ENCODE data around the gene BRD3.

BRD3 gene

DNA sequence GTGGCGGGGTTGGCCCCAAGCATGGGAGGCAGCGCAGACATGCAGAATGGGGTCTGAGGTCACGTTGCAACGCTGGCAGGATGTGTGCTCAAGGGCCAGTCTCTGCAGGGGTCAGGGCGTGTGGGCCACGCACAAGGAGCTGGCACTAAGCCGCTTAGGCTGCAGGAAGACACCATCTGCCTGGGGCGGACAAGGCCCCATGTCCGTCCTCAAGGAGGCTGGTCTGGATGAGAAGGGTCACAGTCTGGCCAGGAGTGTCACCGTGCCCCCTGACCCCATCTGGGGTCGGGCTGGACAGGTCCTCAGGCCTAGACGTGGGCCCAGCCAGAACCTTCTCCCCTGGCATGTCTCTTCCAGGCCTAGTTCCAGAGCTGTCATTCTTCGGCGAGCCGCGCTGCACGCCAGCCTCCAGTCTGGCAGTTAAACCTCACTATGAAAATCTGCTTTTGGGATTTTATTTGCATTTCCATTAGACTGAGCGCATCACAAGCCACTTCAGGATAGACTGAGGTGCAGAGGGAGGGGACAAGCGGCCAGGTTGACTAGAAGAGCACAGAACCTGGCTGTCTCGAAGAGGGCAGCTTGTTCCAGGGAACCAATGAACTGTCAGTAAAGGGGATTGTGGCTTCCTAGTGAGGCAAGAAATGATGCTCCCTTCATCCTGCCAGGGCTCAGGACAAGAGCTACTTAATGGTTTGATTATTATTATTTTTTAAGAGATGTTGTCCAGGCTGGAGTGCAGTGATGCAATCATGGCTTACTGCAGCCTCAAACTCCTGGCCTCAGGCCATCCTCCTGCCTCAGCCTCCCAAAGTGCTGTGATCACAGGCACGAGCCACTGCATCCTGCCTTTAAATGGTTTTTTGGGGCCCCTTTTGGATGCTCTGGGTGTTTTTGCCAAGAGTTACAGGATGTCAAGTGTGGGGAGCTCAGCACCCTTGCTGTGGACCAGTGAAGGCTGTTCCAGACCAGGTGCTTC lies 38.3 kb downstream of the BRD3 start:
- Mint-ChIP-seq H3K27ac (no peak overlapping the region), H3K4me3 (no peak overlapping the region), H3K4me1 (ENCODE audit: low read depth) (peaks cover 14% of the 10 kb centered on the region), H3K36me3 (ENCODE audit: low read depth) (peaks cover 58% of the 10 kb centered on the region), H3K27me3 (no peaks in the 10 kb centered on the region), H3K9me3 (no peaks in the 10 kb centered on the region)
- no peak for DNase-seq

- no peak overlapping the region for H3K4me3 Mint-ChIP-seq
- DNase-seq = no peak
- H3K9me3 Mint-ChIP-seq = no peaks in the 10 kb centered on the region
- H3K4me1 Mint-ChIP-seq (ENCODE audit: low read depth) = peaks cover 18% of the 10 kb centered on the region
- no peak overlapping the region for H3K27ac Mint-ChIP-seq
- H3K27me3 Mint-ChIP-seq = no peaks in the 10 kb centered on the region
- peaks cover 49% of the 10 kb centered on the region for H3K36me3 Mint-ChIP-seq (ENCODE audit: low read depth)
These were observed 39.1 kb downstream of the BRD3 start for GRCh38 chr9:134028575-134029247.

DNA sequence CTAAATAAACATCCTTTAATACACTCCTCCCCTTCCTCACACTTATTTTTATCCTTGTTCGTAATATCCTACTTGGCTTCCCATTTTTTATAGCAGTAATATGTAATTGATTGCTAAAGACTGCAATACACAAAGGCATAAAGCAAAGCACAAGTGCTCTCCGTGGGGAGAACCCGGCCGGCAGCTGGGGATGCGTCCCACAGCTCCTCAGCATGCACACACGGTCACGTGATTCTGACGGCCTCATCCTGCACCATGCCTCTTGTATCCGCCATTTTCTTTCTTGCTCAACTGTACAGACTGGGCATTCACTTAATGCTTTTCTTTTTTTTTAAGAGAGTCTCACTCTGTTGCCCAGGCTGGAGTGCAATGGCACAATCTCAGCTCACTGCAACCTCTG lies 39.8 kb downstream of the BRD3 start:
- DNase-seq = no peak
- Mint-ChIP-seq H3K9me3 (no peaks in the 10 kb centered on the region), H3K27me3 (no peaks in the 10 kb centered on the region), H3K36me3 (ENCODE audit: low read depth) (peaks cover 43% of the 10 kb centered on the region), H3K4me3 (peak overlapping the region; percentile 44), H3K27ac (no peak overlapping the region), H3K4me1 (ENCODE audit: low read depth) (peaks cover 18% of the 10 kb centered on the region)

- peaks cover 39% of the 10 kb centered on the region for H3K36me3 Mint-ChIP-seq (ENCODE audit: low read depth)
- H3K4me1 Mint-ChIP-seq (ENCODE audit: low read depth) = peaks cover 18% of the 10 kb centered on the region
- H3K9me3 Mint-ChIP-seq = no peaks in the 10 kb centered on the region
- no peak overlapping the region for H3K27ac Mint-ChIP-seq
- DNase-seq = no peak
- H3K27me3 Mint-ChIP-seq = no peaks in the 10 kb centered on the region
- peak overlapping the region; percentile 81 for H3K4me3 Mint-ChIP-seq
These were observed 40.3 kb downstream of the BRD3 start for GRCh38 chr9:134027561-134027960.

DNA sequence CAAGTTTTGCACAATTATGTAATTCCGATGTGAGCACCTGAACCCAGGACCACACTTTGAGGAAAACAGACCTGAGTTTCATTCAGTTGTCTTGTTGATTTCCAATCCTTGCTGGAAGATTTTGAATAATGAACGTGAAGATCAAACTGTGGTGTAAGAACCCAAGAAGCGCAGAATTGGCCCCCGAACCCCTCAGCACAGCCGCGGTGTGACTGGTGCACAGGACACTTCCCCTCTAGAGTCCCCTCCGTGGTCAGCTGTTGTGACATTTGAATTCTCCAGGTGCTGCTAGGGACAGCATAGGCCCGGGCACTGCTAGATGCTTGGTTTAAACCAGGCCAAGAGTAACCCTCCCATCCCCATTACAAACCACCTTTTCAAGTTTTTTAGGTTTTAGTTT lies 40.8 kb downstream of the BRD3 start:
- H3K4me1 Mint-ChIP-seq (ENCODE audit: low read depth) = peaks cover 18% of the 10 kb centered on the region
- no peaks in the 10 kb centered on the region for H3K9me3 Mint-ChIP-seq
- peak overlapping the region; percentile 81 for H3K4me3 Mint-ChIP-seq
- H3K27ac Mint-ChIP-seq = no peak overlapping the region
- peaks cover 36% of the 10 kb centered on the region for H3K36me3 Mint-ChIP-seq (ENCODE audit: low read depth)
- H3K27me3 Mint-ChIP-seq = no peaks in the 10 kb centered on the region
- DNase-seq = no peak

- DNase-seq = no peak
- Mint-ChIP-seq H3K36me3 (ENCODE audit: low read depth) (peaks cover 36% of the 10 kb centered on the region), H3K4me3 (peak overlapping the region; percentile 81), H3K4me1 (ENCODE audit: low read depth) (peaks cover 18% of the 10 kb centered on the region), H3K27me3 (no peaks in the 10 kb centered on the region), H3K9me3 (no peaks in the 10 kb centered on the region), H3K27ac (no peak overlapping the region)
These were observed 41.2 kb downstream of the BRD3 start for GRCh38 chr9:134026581-134026980.

DNA sequence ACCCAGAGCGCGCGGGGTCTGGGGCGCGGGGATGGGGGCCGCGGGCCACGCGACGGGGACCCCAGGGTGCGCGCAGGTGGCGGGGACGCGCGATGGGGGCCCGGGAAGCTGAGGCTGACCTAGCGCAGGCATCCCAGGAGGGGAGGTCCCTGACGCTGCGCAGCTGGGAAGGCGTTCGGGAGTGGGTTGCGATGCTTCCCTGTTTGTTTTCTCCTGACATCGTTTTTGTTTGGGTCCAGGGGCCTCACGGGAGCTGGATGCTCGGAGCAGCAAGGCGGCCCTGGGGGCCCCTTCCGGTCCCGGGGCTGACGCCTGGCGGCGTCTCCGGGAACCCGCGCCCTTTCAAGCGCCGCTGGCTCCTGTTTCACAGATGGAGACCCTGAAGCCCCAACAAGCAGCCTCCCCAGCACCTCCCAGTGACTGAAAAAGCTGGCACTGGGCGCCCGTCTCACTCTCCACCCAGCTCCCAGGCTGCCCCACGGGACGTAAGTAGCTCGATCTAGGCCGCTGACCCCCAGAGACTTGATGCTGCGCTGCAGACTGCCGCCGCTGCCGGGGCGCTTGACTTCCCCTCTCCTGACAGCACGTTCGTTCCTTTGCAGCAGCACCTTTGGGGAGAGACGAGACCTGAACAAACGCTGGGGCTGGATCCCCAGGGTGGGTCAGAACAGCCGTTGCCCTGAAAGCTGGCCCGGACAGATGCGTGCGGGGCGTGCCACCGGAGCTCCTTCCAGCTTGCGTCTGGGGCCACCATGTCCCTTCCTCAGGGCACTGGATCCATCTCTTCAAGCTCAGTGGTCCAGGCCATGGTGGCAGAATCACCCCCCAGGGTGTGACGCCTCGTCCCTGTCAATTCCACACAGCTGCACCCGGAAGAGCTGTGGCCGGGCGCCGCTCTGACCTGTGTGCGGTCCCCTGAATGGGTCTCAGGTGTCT lies 42.0 kb downstream of the BRD3 start:
- DNase-seq = peak; percentile 73
- H3K27ac Mint-ChIP-seq = peak overlapping the region; percentile 77
- no peaks in the 10 kb centered on the region for H3K9me3 Mint-ChIP-seq
- H3K4me1 Mint-ChIP-seq (ENCODE audit: low read depth) = peaks cover 18% of the 10 kb centered on the region
- no peaks in the 10 kb centered on the region for H3K27me3 Mint-ChIP-seq
- peak overlapping the region; percentile 81 for H3K4me3 Mint-ChIP-seq
- H3K36me3 Mint-ChIP-seq (ENCODE audit: low read depth) = peaks cover 33% of the 10 kb centered on the region

- peak within 1 kb of the TSS; percentile 77 for H3K27ac Mint-ChIP-seq
- H3K4me3 Mint-ChIP-seq = peak within 1 kb of the TSS; percentile 81
- peaks cover 18% of the 10 kb centered on the region for H3K4me1 Mint-ChIP-seq (ENCODE audit: low read depth)
- no peaks in the 10 kb centered on the region for H3K27me3 Mint-ChIP-seq
- DNase-seq = peak; percentile 91
- no peaks in the 10 kb centered on the region for H3K9me3 Mint-ChIP-seq
- H3K36me3 Mint-ChIP-seq (ENCODE audit: low read depth) = peaks cover 25% of the 10 kb centered on the region
These were observed 42.8 kb downstream of the BRD3 start, which contains the start of gene BRD3OS for GRCh38 chr9:134024828-134025605. TSS of gene BRD3OS (plus strand) at chr9:134025481. CDS start at chr9:134026748, 1,267 bp downstream.

GRCh38 chr9:134024214-134024792 lies 43.5 kb downstream of the BRD3 start:
- Mint-ChIP-seq H3K9me3 (no peaks in the 10 kb centered on the region), H3K27ac (no peak overlapping the region), H3K4me1 (ENCODE audit: low read depth) (peaks cover 18% of the 10 kb centered on the region), H3K4me3 (peak overlapping the region; percentile 36), H3K36me3 (ENCODE audit: low read depth) (peaks cover 22% of the 10 kb centered on the region), H3K27me3 (no peaks in the 10 kb centered on the region)
- no peak for DNase-seq

- no peak overlapping the region for H3K4me3 Mint-ChIP-seq
These were observed 52.9 kb downstream of the BRD3 start for GRCh38 chr9:134014946-134015345.

DNA sequence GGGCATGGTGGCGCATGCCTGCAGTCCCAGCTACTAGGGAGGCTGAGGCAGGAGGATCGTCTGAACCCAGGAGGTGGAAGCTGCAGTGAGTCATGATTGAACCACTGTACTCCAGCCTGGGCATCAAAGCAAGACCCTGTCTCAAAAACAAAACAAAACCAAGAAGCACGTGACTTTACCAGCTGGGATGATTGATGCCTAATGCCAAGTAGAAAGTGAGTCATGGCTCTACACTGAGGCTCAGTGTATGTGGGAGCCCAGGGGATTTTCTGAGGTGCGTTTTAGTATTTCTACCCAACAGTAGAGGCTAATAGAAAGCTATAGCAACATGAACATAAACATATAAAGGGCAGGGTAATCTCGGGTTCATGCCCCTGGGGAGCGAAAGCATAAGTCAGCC lies 56.4 kb downstream of the BRD3 start:
- Mint-ChIP-seq H3K27me3 (peaks cover 3% of the 10 kb centered on the region), H3K4me3 (no peak overlapping the region), H3K9me3 (no peaks in the 10 kb centered on the region), H3K36me3 (ENCODE audit: low read depth) (peaks cover 4% of the 10 kb centered on the region), H3K27ac (no peak overlapping the region), H3K4me1 (ENCODE audit: low read depth) (no peaks in the 10 kb centered on the region)
- DNase-seq = no peak

More at GRCh38 chr9:134014946-134015345, 52.9 kb downstream of the BRD3 start:
- Mint-ChIP-seq H3K36me3 (ENCODE audit: low read depth) (peaks cover 4% of the 10 kb centered on the region), H3K27ac (no peak overlapping the region), H3K27me3 (no peaks in the 10 kb centered on the region), H3K9me3 (no peaks in the 10 kb centered on the region), H3K4me1 (ENCODE audit: low read depth) (no peaks in the 10 kb centered on the region)
- DNase-seq = no peak

DNA sequence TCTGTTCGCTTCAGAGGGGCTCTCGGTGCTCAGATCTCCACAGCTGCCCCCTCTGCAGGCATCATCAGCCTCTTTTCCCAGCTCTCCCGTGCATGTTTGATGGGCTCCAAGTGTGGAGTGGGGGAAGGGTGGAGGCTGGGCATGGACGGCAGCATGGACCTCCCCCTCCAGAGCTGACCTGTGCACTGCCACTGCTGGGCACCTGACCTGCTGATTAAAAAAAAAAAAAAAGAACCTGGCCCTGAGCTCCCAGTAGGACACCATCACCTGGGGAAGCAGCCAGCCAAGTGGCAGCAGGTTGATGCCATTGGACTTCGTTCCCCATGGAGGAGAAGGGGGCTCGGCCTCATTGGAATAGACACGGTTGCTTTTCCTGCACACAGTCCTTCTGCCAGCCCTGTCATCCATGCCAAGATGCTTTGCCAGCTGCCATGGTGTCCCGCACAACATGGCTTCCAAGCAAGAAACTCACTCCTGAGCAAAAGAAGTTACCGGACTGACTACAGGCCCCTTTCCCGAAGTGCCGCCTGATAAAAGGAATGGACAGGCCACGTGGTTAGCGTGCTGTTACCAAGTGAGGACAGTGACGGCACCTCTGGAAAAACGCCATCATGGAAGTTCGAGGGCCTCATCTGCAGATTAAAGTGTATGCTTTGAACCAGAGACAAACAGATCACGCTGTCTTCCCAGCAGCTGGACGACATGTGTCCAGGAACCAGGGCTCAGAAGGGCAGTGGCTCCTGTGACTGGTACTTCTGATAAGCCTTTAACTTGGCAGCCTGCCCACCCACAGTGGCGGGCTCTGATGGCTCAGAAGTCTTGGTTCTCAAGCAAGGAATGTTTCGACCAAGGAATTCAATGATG lies 57.3 kb downstream of the BRD3 start:
- Mint-ChIP-seq H3K4me3 (no peak overlapping the region), H3K36me3 (ENCODE audit: low read depth) (peaks cover 4% of the 10 kb centered on the region), H3K27me3 (peaks cover 3% of the 10 kb centered on the region), H3K4me1 (ENCODE audit: low read depth) (no peaks in the 10 kb centered on the region), H3K27ac (no peak overlapping the region), H3K9me3 (no peaks in the 10 kb centered on the region)
- no peak for DNase-seq

Measured in activated T-cell treated with anti-CD3 and anti-CD28 coated beads, Interleukin-2, amount 50 U/mL, for 24 hours (primary cell).